Smooth muscle cell (in vitro differentiated cells): Measurements from ENCODE around the gene DYNLRB1. TPM values are rescaled to one million over a fixed set of nuclear protein-coding genes. Genes with fewer than 3 reads are reported as not detected.
A peak's percentile ranks its signal among the peaks of the same experiment; 100 is the strongest.

Experiments
- DNase-seq: peaks from one replicate; lab custom pipeline; 2025; ENCODE audit not compliant: unreplicated experiment; lab: John Stamatoyannopoulos, UW
- H2AFZ ChIP-seq: fragments of 200-600 bp; sonication (generic); 2 replicates; pipeline ENCODE4 v1.6.0; 2016; ENCODE audit warnings: antibody characterized with exemption, low read depth, mild to moderate bottlenecking
- H3F3A ChIP-seq: fragments of 200-600 bp; sonication (generic); 2 replicates; pipeline ENCODE4 v1.6.0; 2017; ENCODE audit warnings: antibody characterized with exemption, low read depth
- H3K27ac ChIP-seq: fragments of 200-600 bp; sonication (generic); 2 replicates; pipeline ENCODE4 v1.5.1; 2016; ENCODE audit warnings: low read depth, mild to moderate bottlenecking
- H3K27me3 ChIP-seq: fragments of 200-600 bp; sonication (generic); 2 replicates; pipeline ENCODE4 v1.6.1; 2016; ENCODE audit warnings: low read depth, mild to moderate bottlenecking
- H3K36me3 ChIP-seq: fragments of 200-600 bp; sonication (generic); 2 replicates; pipeline ENCODE4 v1.5.1; 2016; ENCODE audit warnings: low read depth
- H3K4me1 ChIP-seq: fragments of 200-600 bp; sonication (generic); 2 replicates; pipeline ENCODE4 v1.5.1; 2016; ENCODE audit warnings: low read depth
- H3K4me2 ChIP-seq: fragments of 200-600 bp; sonication (generic); 2 replicates; pipeline ENCODE4 v1.6.0; 2016; ENCODE audit warnings: mild to moderate bottlenecking
- H3K4me3 ChIP-seq: fragments of 200-600 bp; sonication (generic); 2 replicates; pipeline ENCODE4 v1.5.1; 2016; ENCODE audit warnings: mild to moderate bottlenecking
- H3K79me2 ChIP-seq: fragments of 200-600 bp; sonication (generic); 2 replicates; pipeline ENCODE4 v1.6.0; 2016; ENCODE audit warnings: low read depth, mild to moderate bottlenecking
- H3K9ac ChIP-seq: fragments of 200-600 bp; sonication (generic); 2 replicates; pipeline ENCODE4 v1.6.0; 2016; ENCODE audit warnings: low read depth
- H3K9me3 ChIP-seq: fragments of 200-600 bp; sonication (generic); replicated peaks from 2 replicates; pipeline ENCODE4 v1.5.1; 2016; ENCODE audit warnings: low read depth
- H4K20me1 ChIP-seq: fragments of 200-600 bp; sonication (generic); 2 replicates; pipeline ENCODE4 v1.6.0; 2016; ENCODE audit warnings: low read depth
- CTCF ChIP-seq: fragments of 200-600 bp; sonication (generic); IDR thresholded peaks from 2 replicates; pipeline ENCODE4 v1.5.1; 2017; ENCODE audit warnings: borderline replicate concordance, mild to moderate bottlenecking, antibody characterized with exemption; ENCODE audit not compliant: insufficient read depth, poor library complexity, severe bottlenecking
- WGBS: methylation state at CpG from one replicate; pipeline ENCODE4 v1.1.7; 2016; ENCODE audit warnings: low lambda C conversion rate; 5-methylcytosine and 5-hydroxymethylcytosine counted together
- polyA plus RNA-seq: library from polyadenylated mRNA; unstranded; fragments of >200 nt; fragmentation: Nextera tagmentation; extraction: Ambion mirVana; gene quantifications from 2 replicates; pipeline ENCODE4 v1.2.1, GENCODE V29; 2016
- total RNA-seq: library from RNA; depleted of rRNA; stranded (reverse); fragments of >200 nt; gene quantifications from 2 replicates; pipeline ENCODE4 v1.2.3, GENCODE V29; 2014

DYNLRB1 gene
- total and polyA plus RNA-seq, 2 experiments from 2014 or later = 202 to 224 TPM

- 11% methylated on average over 3 of the region's 3 CpGs for WGBS
- H3K79me2 ChIP-seq = no peaks in the 10 kb centered on the region
- no peaks in the 10 kb centered on the region for H3K4me1 ChIP-seq
- H3K4me2 ChIP-seq = peak overlapping the region; percentile 23
- TF ChIP-seq CTCF = no peak
- H3K4me3 ChIP-seq = no peak overlapping the region
- DNase-seq = no peak
- no peaks in the 10 kb centered on the region for H3K9me3 ChIP-seq
- no peaks in the 10 kb centered on the region for H3K36me3 ChIP-seq
- H4K20me1 ChIP-seq = no peaks in the 10 kb centered on the region
- H3F3A ChIP-seq = peaks cover 4% of the 10 kb centered on the region
- no peak overlapping the region for H2AFZ ChIP-seq
- no peaks in the 10 kb centered on the region for H3K27me3 ChIP-seq
- no peak overlapping the region for H3K9ac ChIP-seq
- peak overlapping the region; percentile 59 for H3K27ac ChIP-seq
These were observed 54.7 kb downstream of the DYNLRB1 start for GRCh38 chr20:34570859-34571306.

GRCh38 chr20:34571753-34572152 lies 55.5 kb downstream of the DYNLRB1 start:
- no peaks in the 10 kb centered on the region for H3K4me1 ChIP-seq
- WGBS = 83% methylated on average over 5 of the region's 5 CpGs
- H3K36me3 ChIP-seq = no peaks in the 10 kb centered on the region
- H3F3A ChIP-seq = peaks cover 4% of the 10 kb centered on the region
- H3K4me3 ChIP-seq = no peak overlapping the region
- H3K4me2 ChIP-seq = no peak overlapping the region
- TF ChIP-seq CTCF = no peak
- no peak overlapping the region for H2AFZ ChIP-seq
- peak overlapping the region; percentile 59 for H3K27ac ChIP-seq
- no peaks in the 10 kb centered on the region for H3K27me3 ChIP-seq
- H3K9ac ChIP-seq = no peak overlapping the region
- DNase-seq = no peak
- no peaks in the 10 kb centered on the region for H3K79me2 ChIP-seq
- no peaks in the 10 kb centered on the region for H3K9me3 ChIP-seq
- no peaks in the 10 kb centered on the region for H4K20me1 ChIP-seq

GRCh38 chr20:34573541-34574300 lies 57.5 kb downstream of the DYNLRB1 start:
- no peaks in the 10 kb centered on the region for H3K9me3 ChIP-seq
- H3K27ac ChIP-seq = no peak overlapping the region
- H4K20me1 ChIP-seq = no peaks in the 10 kb centered on the region
- no peaks in the 10 kb centered on the region for H3K27me3 ChIP-seq
- H3F3A ChIP-seq = peaks cover 4% of the 10 kb centered on the region
- no peak for TF ChIP-seq CTCF
- H3K4me2 ChIP-seq = no peak overlapping the region
- H3K4me1 ChIP-seq = no peaks in the 10 kb centered on the region
- no peaks in the 10 kb centered on the region for H3K79me2 ChIP-seq
- DNase-seq = no peak
- no peak overlapping the region for H3K4me3 ChIP-seq
- WGBS = 91% methylated on average over 7 of the region's 7 CpGs
- no peak overlapping the region for H3K9ac ChIP-seq
- H3K36me3 ChIP-seq = no peaks in the 10 kb centered on the region
- H2AFZ ChIP-seq = no peak overlapping the region

GRCh38 chr20:34574426-34574825 lies 58.2 kb downstream of the DYNLRB1 start:
- H3F3A ChIP-seq = peaks cover 4% of the 10 kb centered on the region
- H4K20me1 ChIP-seq = no peaks in the 10 kb centered on the region
- no peaks in the 10 kb centered on the region for H3K9me3 ChIP-seq
- no peak overlapping the region for H3K9ac ChIP-seq
- H3K27me3 ChIP-seq = no peaks in the 10 kb centered on the region
- TF ChIP-seq CTCF = no peak
- no peak overlapping the region for H3K27ac ChIP-seq
- H3K4me2 ChIP-seq = no peak overlapping the region
- no peak for DNase-seq
- no peaks in the 10 kb centered on the region for H3K4me1 ChIP-seq
- no peak overlapping the region for H3K4me3 ChIP-seq
- WGBS = 94% methylated on average over 5 of the region's 5 CpGs
- H2AFZ ChIP-seq = no peak overlapping the region
- H3K79me2 ChIP-seq = no peaks in the 10 kb centered on the region
- no peaks in the 10 kb centered on the region for H3K36me3 ChIP-seq
